ENCODE results near the gene CPNE4. TPM values are rescaled to one million over a fixed set of nuclear protein-coding genes. Genes with fewer than 3 reads are reported as not detected.

The CPNE4 gene
- total and polyA plus RNA-seq, 2 donors (not counting 3 experiments of a cell fraction or from before 2014, with no cell fraction given) = not detected

- DNase-seq (ENCODE audit: low read depth, low spot score) (no peak), FAIRE-seq (no peak)
- H2AFZ ChIP-seq (ENCODE audit: low read depth, low read length) = no peak overlapping the region
- no peaks in the 10 kb centered on the region for H3K79me2 ChIP-seq (ENCODE audit: control insufficient read depth, insufficient read depth, low read length)
- peaks cover 0 to 2% of the 10 kb centered on the region in 2 experiments for H3K27me3 ChIP-seq (ENCODE audit: control insufficient read depth in 2 of 2, insufficient read depth in 2 of 2, low read length in 2 of 2)
- H3K9me1 ChIP-seq (replicated peaks; ENCODE audit: control insufficient read depth, extremely low read depth, insufficient read depth, low read length) = no peaks in the 10 kb centered on the region
- ChIA-PET POLR2A (no interaction called here), CTCF (interaction anchor here (1.0 to 2.1 kb wide), 3 partner anchors 9 to 21 kb away, joined by 3 to 7 read pairs (median 4); partner anchors contain the start of gene CPNE4)
- no TSS peak for BruUV-seq (replicated peaks)
- intact Hi-C loops (cut with micrococcal nuclease) (no loop called here), dilution Hi-C loops (cut with MboI; ENCODE audit: extremely low pct_ligation_motif_present, low sequenced_read_pairs) (no loop called here)
- no peaks in the 10 kb centered on the region for H3K36me3 ChIP-seq (ENCODE audit: control insufficient read depth in 2 of 2, extremely low read depth in 1 of 2, insufficient read depth in 2 of 2, low read length in 2 of 2)
- no peaks in the 10 kb centered on the region for H3K9me3 ChIP-seq (replicated peaks; ENCODE audit: control insufficient read depth, insufficient read depth, low read length)
- H3K27ac ChIP-seq (ENCODE audit: insufficient read depth, low read depth, low read length) = no peak overlapping the region
- H4K20me1 ChIP-seq (replicated peaks; ENCODE audit: control insufficient read depth, extremely low read depth, insufficient read depth, low read length) = no peaks in the 10 kb centered on the region
- no peak overlapping the region for H3K4me2 ChIP-seq (ENCODE audit: insufficient read depth, low read length)
- TF ChIP-seq POLR2A (IDR thresholded peaks at IDR 0.05; ENCODE audit: low read depth, low read length) (no peak), FOS (IDR thresholded peaks at IDR 0.05; ENCODE audit: borderline replicate concordance, insufficient read depth, low read length) (no peak), MAX (IDR thresholded peaks at IDR 0.05; ENCODE audit: insufficient read depth, insufficient read length) (no peak), MYC (IDR thresholded peaks at IDR 0.05; ENCODE audit: low read depth, low read length) (no peak), GATA2 (IDR thresholded peaks at IDR 0.05; ENCODE audit: insufficient read depth, insufficient read length, low read depth, low read length) (no peak), POLR2AphosphoS5 (IDR thresholded peaks at IDR 0.05; ENCODE audit: insufficient read depth, low read depth, low read length) (no peak), EZH2 (IDR thresholded peaks at IDR 0.05; ENCODE audit: borderline replicate concordance, low read depth, low read length, severe bottlenecking) (no peak), CTCF (IDR thresholded peaks at IDR 0.05; ENCODE audit: extremely low read depth in 1 of 2, insufficient read depth in 1 of 2, low read depth in 1 of 2, low read length in 2 of 2) (no peak), JUN (IDR thresholded peaks at IDR 0.05; ENCODE audit: borderline replicate concordance, insufficient read depth, insufficient read length, low read depth) (no peak)
- no peak overlapping the region for H3K9ac ChIP-seq (replicated peaks; ENCODE audit: extremely low read depth, insufficient read depth, low read length)
- H3K4me3 ChIP-seq (replicated peaks in 1 of 3; ENCODE audit: insufficient read depth in 1 of 3, low read depth in 1 of 3, low read length in 3 of 3) = no peak overlapping the region
- no peaks in the 10 kb centered on the region for H3K4me1 ChIP-seq (ENCODE audit: control insufficient read depth, extremely low read depth, insufficient read depth, low read length)
These were observed 20.7 kb downstream of the CPNE4 start for GRCh38 chr3:132014105-132014504.

Measured in endothelial cell of umbilical vein (primary cell).